ENCODE results near the gene TLE2. TPM values are rescaled to one million over a fixed set of nuclear protein-coding genes. Genes with fewer than 3 reads are reported as not detected.

Gene TLE2
- polyA plus RNA-seq, 1 of the 3 experiments (the other 2 are of a cell fraction), result 2.3 TPM

DNA sequence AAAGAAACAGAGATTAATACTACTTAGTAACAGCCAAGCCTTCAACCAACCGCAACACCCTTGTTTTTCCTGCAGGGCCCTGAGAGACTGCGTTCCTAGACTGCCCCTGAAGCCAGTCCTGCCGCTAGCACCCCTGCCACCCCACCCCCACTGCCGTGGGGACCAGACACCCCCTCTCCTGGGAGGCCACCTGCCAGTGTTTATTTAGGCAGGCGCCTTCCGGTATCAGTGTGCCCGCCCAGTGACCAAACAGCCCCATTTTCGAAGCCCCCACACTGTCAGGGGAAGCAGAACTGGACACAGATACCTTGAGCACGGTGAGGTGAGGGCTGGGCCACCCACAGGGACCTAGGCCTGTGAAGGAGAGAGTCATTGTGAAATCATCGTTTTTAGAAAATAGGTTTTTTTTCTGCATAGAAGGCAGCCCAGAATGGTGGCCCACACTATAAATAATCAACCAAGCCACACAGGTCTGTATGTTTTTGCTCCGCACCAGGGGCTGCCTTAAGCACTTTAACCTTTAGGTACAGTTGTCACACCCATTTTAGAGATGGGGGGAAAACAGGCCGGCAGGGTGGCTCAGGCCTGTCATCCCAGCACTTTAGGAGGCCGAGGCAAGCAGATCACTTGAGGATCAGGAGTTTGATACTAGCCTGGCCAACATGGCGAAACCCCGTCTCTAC is 36.7 kb upstream of the TLE2 start:
- Histone ChIP-seq H3K4me3 (ENCODE audit: low read depth in 2 of 2, low read length in 1 of 2) (no peak overlapping the region), H3K9ac (no peak overlapping the region), H3K79me2 (ENCODE audit: insufficient read depth) (peaks cover 8% of the 10 kb centered on the region), H3F3A (replicated peaks; ENCODE audit: insufficient read depth) (no peaks in the 10 kb centered on the region), H3K9me2 (no peaks in the 10 kb centered on the region), H3K27ac (ENCODE audit: low read depth in 2 of 2, low read length in 1 of 2) (no peak overlapping the region), H2AFZ (ENCODE audit: low read depth) (no peak overlapping the region), H3K36me3 (replicated peaks in 1 of 2; ENCODE audit: control insufficient read depth in 1 of 2, insufficient read depth in 2 of 2, low read length in 1 of 2) (no peaks in the 10 kb centered on the region), H3K4me1 (ENCODE audit: control insufficient read depth in 1 of 2, insufficient read depth in 2 of 2, low read depth in 1 of 2, low read length in 1 of 2) (peaks cover 0 to 9% of the 10 kb centered on the region in 2 experiments; a peak in 1 of 4 replicates), H4K20me1 (ENCODE audit: insufficient read depth) (no peaks in the 10 kb centered on the region), H3K9me3 (no peaks in the 10 kb centered on the region), H3K4me2 (no peak overlapping the region), H3K27me3 (ENCODE audit: insufficient read depth) (no peaks in the 10 kb centered on the region)
- 78% methylated on average over 14 of the region's 15 CpGs for WGBS (ENCODE audit: low lambda C conversion rate)
- ChIA-PET POLR2A (no interaction called here), CTCF (interaction anchor here (3.0 kb wide), 1 partner anchor 10 kb away, joined by 16 read pairs; no protein-coding TSS in a partner anchor)
- DNase-seq, result peak; percentile 13
- TF ChIP-seq EZH2phosphoT487 (IDR thresholded peaks at IDR 0.05; ENCODE audit: borderline replicate concordance, low read depth) (no peak), FOSL2 (IDR thresholded peaks at IDR 0.05; ENCODE audit: borderline replicate concordance, low read depth) (no peak), REST (IDR thresholded peaks at IDR 0.05; ENCODE audit: low read depth, low read length) (no peak), SMC3 (IDR thresholded peaks at IDR 0.05; ENCODE audit: low read depth, low read length) (no peak), FOXM1 (IDR thresholded peaks at IDR 0.05; ENCODE audit: low read depth) (no peak), RAD21 (IDR thresholded peaks at IDR 0.05; ENCODE audit: low read length) (no peak), SIN3A (IDR thresholded peaks at IDR 0.05; ENCODE audit: borderline replicate concordance, low read depth, low read length) (no peak), NFIC (IDR thresholded peaks at IDR 0.05; ENCODE audit: borderline replicate concordance) (no peak), RFX5 (IDR thresholded peaks at IDR 0.05; ENCODE audit: low read length) (no peak)

DNA sequence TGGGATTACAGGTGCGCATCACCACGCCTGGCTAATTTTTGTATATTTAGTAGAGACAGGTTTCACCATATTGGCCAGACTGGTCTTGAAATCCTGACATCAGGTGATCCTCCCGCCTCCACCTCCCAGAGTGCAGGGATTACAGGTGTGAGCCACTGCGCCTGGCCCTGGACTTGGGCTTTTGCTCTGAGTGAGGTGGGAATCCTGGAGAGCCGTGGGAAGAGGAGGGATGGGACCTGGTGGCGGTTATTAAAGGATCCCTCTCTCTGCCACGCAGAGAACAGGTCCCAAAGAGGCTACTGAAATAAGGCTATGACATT is 34.9 kb upstream of the TLE2 start:
- H3K27me3 ChIP-seq (ENCODE audit: insufficient read depth), result no peaks in the 10 kb centered on the region
- no peaks in the 10 kb centered on the region for H3F3A ChIP-seq (replicated peaks; ENCODE audit: insufficient read depth)
- ChIA-PET POLR2A (no interaction called here), CTCF (interaction anchor here (1.1 to 3.0 kb wide), 2 partner anchors 12 to 90 kb away, joined by 3 to 16 read pairs; no protein-coding TSS in a partner anchor)
- no peak overlapping the region for H3K27ac ChIP-seq (ENCODE audit: low read depth in 2 of 2, low read length in 1 of 2)
- 97% methylated on average over 7 of the region's 7 CpGs for WGBS (ENCODE audit: low lambda C conversion rate)
- H3K4me1 ChIP-seq (ENCODE audit: control insufficient read depth in 1 of 2, insufficient read depth in 2 of 2, low read depth in 1 of 2, low read length in 1 of 2), result peaks cover 0 to 10% of the 10 kb centered on the region in 2 experiments; a peak in 1 of 4 replicates
- H3K4me3 ChIP-seq (ENCODE audit: low read depth in 2 of 2, low read length in 1 of 2), result no peak overlapping the region
- H3K4me2 ChIP-seq, result no peak overlapping the region
- H3K36me3 ChIP-seq (replicated peaks in 1 of 2; ENCODE audit: control insufficient read depth in 1 of 2, insufficient read depth in 2 of 2, low read length in 1 of 2), result peaks cover 9 to 15% of the 10 kb centered on the region in 2 experiments
- H3K9me2 ChIP-seq, result no peaks in the 10 kb centered on the region
- no peak overlapping the region for H2AFZ ChIP-seq (ENCODE audit: low read depth)
- H3K9ac ChIP-seq, result no peak overlapping the region
- no peaks in the 10 kb centered on the region for H3K9me3 ChIP-seq
- no peaks in the 10 kb centered on the region for H4K20me1 ChIP-seq (ENCODE audit: insufficient read depth)
- DNase-seq, result no peak
- H3K79me2 ChIP-seq (ENCODE audit: insufficient read depth), result peaks cover 27% of the 10 kb centered on the region
- TF ChIP-seq SMC3 (IDR thresholded peaks at IDR 0.05; ENCODE audit: low read depth, low read length), result no peak
- no peak for TF ChIP-seq RCOR1 (IDR thresholded peaks at IDR 0.05; ENCODE audit: low read length)
- no peak for TF ChIP-seq GABPA (IDR thresholded peaks at IDR 0.05; ENCODE audit: low read depth)
- TF ChIP-seq SIN3A (IDR thresholded peaks at IDR 0.05; ENCODE audit: borderline replicate concordance, low read depth, low read length), result no peak
- TF ChIP-seq RAD21 (IDR thresholded peaks at IDR 0.05; ENCODE audit: low read length), result no peak
- TF ChIP-seq TCF12 (IDR thresholded peaks at IDR 0.05), result no peak
- no peak for TF ChIP-seq NFIC (IDR thresholded peaks at IDR 0.05; ENCODE audit: borderline replicate concordance)
- TF ChIP-seq FOXM1 (IDR thresholded peaks at IDR 0.05; ENCODE audit: low read depth), result no peak
- TF ChIP-seq MAX (IDR thresholded peaks at IDR 0.05; ENCODE audit: low read depth), result no peak
- TF ChIP-seq RFX5 (IDR thresholded peaks at IDR 0.05; ENCODE audit: low read length), result no peak
- TF ChIP-seq TAF1 (IDR thresholded peaks at IDR 0.05; ENCODE audit: borderline replicate concordance, low read depth, low read length), result no peak
- no peak for TF ChIP-seq MEF2A (IDR thresholded peaks at IDR 0.05; ENCODE audit: borderline replicate concordance, low read depth)
- TF ChIP-seq ELF1 (IDR thresholded peaks at IDR 0.05), result no peak
- no peak for TF ChIP-seq FOSL2 (IDR thresholded peaks at IDR 0.05; ENCODE audit: borderline replicate concordance, low read depth)
- TF ChIP-seq EP300 (IDR thresholded peaks at IDR 0.05; ENCODE audit: borderline replicate concordance in 1 of 2, low read depth in 1 of 2, low read length in 1 of 2), result no peak
- TF ChIP-seq, protein P1, sequence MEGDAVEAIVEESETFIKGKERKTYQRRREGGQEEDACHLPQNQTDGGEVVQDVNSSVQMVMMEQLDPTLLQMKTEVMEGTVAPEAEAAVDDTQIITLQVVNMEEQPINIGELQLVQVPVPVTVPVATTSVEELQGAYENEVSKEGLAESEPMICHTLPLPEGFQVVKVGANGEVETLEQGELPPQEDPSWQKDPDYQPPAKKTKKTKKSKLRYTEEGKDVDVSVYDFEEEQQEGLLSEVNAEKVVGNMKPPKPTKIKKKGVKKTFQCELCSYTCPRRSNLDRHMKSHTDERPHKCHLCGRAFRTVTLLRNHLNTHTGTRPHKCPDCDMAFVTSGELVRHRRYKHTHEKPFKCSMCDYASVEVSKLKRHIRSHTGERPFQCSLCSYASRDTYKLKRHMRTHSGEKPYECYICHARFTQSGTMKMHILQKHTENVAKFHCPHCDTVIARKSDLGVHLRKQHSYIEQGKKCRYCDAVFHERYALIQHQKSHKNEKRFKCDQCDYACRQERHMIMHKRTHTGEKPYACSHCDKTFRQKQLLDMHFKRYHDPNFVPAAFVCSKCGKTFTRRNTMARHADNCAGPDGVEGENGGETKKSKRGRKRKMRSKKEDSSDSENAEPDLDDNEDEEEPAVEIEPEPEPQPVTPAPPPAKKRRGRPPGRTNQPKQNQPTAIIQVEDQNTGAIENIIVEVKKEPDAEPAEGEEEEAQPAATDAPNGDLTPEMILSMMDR (IDR thresholded peaks at IDR 0.05), result no peak
- TF ChIP-seq EZH2phosphoT487 (IDR thresholded peaks at IDR 0.05; ENCODE audit: borderline replicate concordance, low read depth), result no peak
